ENCODE results near the gene AMPD3.

The AMPD3 gene

GRCh38 chr11:10505278-10506007 lies 50.4 kb downstream of the AMPD3 start:
- DNase-seq, result no peak

- DNase-seq, result no peak
Measured at GRCh38 chr11:10506008-10506370, 50.9 kb downstream of the AMPD3 start.

GRCh38 chr11:10511181-10511621 lies 56.1 kb downstream of the AMPD3 start:
- no peak for DNase-seq

- peak; percentile 11 for DNase-seq
Measured at GRCh38 chr11:10514202-10514601, 59.1 kb downstream of the AMPD3 start.

GRCh38 chr11:10514709-10515108 lies 59.6 kb downstream of the AMPD3 start:
- DNase-seq, result peak; percentile 12

GRCh38 chr11:10515418-10515817 lies 60.4 kb downstream of the AMPD3 start:
- DNase-seq, result no peak

- DNase-seq, result no peak
Measured at GRCh38 chr11:10518123-10518522, 63.1 kb downstream of the AMPD3 start.

- DNase-seq, result no peak
Measured at GRCh38 chr11:10518891-10519290, 63.8 kb downstream of the AMPD3 start.

GRCh38 chr11:10519630-10520029 lies 64.6 kb downstream of the AMPD3 start:
- no peak for DNase-seq

- DNase-seq, result no peak
Measured at GRCh38 chr11:10520562-10520961, 65.5 kb downstream of the AMPD3 start.

- no peak for DNase-seq
Measured at GRCh38 chr11:10522276-10522675, 67.2 kb downstream of the AMPD3 start.

GRCh38 chr11:10522921-10523320 lies 67.9 kb downstream of the AMPD3 start:
- DNase-seq, result no peak

- DNase-seq, result no peak
Measured at GRCh38 chr11:10524471-10524870, 69.4 kb downstream of the AMPD3 start.

- peak; percentile 4 for DNase-seq
Measured at GRCh38 chr11:10526974-10527918, 72.2 kb downstream of the AMPD3 start.

- DNase-seq, result peak; percentile 6
Measured at GRCh38 chr11:10528121-10528520, 73.1 kb downstream of the AMPD3 start.

- peak; percentile 26 for DNase-seq
Measured at GRCh38 chr11:10529279-10529678, 74.2 kb downstream of the AMPD3 start.

GRCh38 chr11:10532526-10532925 lies 77.5 kb downstream of the AMPD3 start:
- DNase-seq, result no peak

- DNase-seq, result no peak
Measured at GRCh38 chr11:10533323-10533722, 78.3 kb downstream of the AMPD3 start.

- no peak for DNase-seq
Measured at GRCh38 chr11:10534316-10534715, 79.3 kb downstream of the AMPD3 start.

GRCh38 chr11:10537600-10537999 lies 82.5 kb downstream of the AMPD3 start:
- DNase-seq, result no peak

GRCh38 chr11:10538924-10539323 lies 83.9 kb downstream of the AMPD3 start:
- DNase-seq, result no peak

- DNase-seq, result no peak
Measured at GRCh38 chr11:10539339-10539738, 84.3 kb downstream of the AMPD3 start.

GRCh38 chr11:10540546-10540914 lies 85.5 kb downstream of the AMPD3 start:
- DNase-seq, result peak; percentile 21

- DNase-seq, result peak; percentile 88
Measured at GRCh38 chr11:10540915-10541560, 86.0 kb downstream of the AMPD3 start, which contains the start of gene RNF141. TSS of gene RNF141 (minus strand) at chr11:10541187. CDS start at chr11:10534158, 7,029 bp downstream.

All from fibroblast of upper back skin (primary cell).